Vagina (tissue), 2 donors: ENCODE measurements around the gene AQP5.

Source experiments
- CTCF ChIP-seq, 3 experiments: fragments of 450-650 bp in 2 of 3; fragments of 200-600 bp in 1 of 3; sonication (generic) in 1 of 3; IDR thresholded peaks; one replicate each; pipeline ENCODE4 v1.5.1; 2017 to 2019; ENCODE audit warnings: antibody characterized with exemption in 3 of 3, mild to moderate bottlenecking in 2 of 3, moderate library complexity in 2 of 3
- POLR2A ChIP-seq, 2 donors: fragments of 450-650 bp; IDR thresholded peaks; one replicate each; pipeline ENCODE4 v1.6.1; 2017; ENCODE audit warnings: antibody characterized with exemption in 2 of 2, mild to moderate bottlenecking in 2 of 2, moderate library complexity in 2 of 2
- POLR2AphosphoS5 ChIP-seq, 2 donors: sonication (generic); formaldehyde crosslinking; IDR thresholded peaks; one replicate each; pipeline ENCODE4 v1.9.0; 2017; ENCODE audit warnings: antibody characterized with exemption in 2 of 2, mild to moderate bottlenecking in 2 of 2, low read depth in 1 of 2; ENCODE audit not compliant: insufficient read depth in 1 of 2

GRCh38 chr12:49957570-49957967 lies 4.1 kb upstream of the AQP5 start:
- TF ChIP-seq POLR2A (IDR thresholded peaks at IDR 0.05) (no peak), CTCF (IDR thresholded peaks at IDR 0.05) (no peak), POLR2AphosphoS5 (IDR thresholded peaks at IDR 0.05; ENCODE audit: insufficient read depth in 1 of 2, low read depth in 1 of 2) (no peak)
